Measurements from ENCODE around the gene SORCS1.

GRCh38 chr10:106592396-106592795, 572.1 kb downstream of the SORCS1 start:
- TF ChIP-seq CTCF (IDR thresholded peaks at IDR 0.05) (no peak), POLR2A (IDR thresholded peaks at IDR 0.05) (no peak), POLR2AphosphoS5 (IDR thresholded peaks at IDR 0.05) (no peak), EP300 (IDR thresholded peaks at IDR 0.05; ENCODE audit: low read depth) (no peak)
